ENCODE data around the gene LIN7C.

LIN7C gene

GRCh38 chr11:27462543-27462942 is 44.0 kb downstream of the LIN7C start (continued):
- TF ChIP-seq ESRRG (CRISPR knock-in tag; IDR thresholded peaks at IDR 0.05), result no peak
- TF ChIP-seq OSR1 (CRISPR knock-in tag; IDR thresholded peaks at IDR 0.05), result no peak
- no peak for TF ChIP-seq ZNF70 (CRISPR knock-in tag; IDR thresholded peaks at IDR 0.05)

GRCh38 chr11:27460158-27460978 is 46.2 kb downstream of the LIN7C start:
- ATAC-seq, result no peak
- TF ChIP-seq GLIS3 (CRISPR knock-in tag; IDR thresholded peaks at IDR 0.05) (no peak), ZNF565 (CRISPR knock-in tag; conservative IDR thresholded peaks at IDR 0.05; ENCODE audit: low read depth) (no peak), POU6F1 (CRISPR knock-in tag; IDR thresholded peaks at IDR 0.05; ENCODE audit: borderline replicate concordance, low read depth) (no peak), ZFP3 (CRISPR knock-in tag; IDR thresholded peaks at IDR 0.05) (no peak), CREB5 (CRISPR knock-in tag; IDR thresholded peaks at IDR 0.05; ENCODE audit: low read depth) (no peak), ZC3H10 (CRISPR knock-in tag; IDR thresholded peaks at IDR 0.05) (no peak), ARNTL (CRISPR knock-in tag; IDR thresholded peaks at IDR 0.05; ENCODE audit: borderline replicate concordance, low read depth) (no peak), ISL1 (CRISPR knock-in tag; IDR thresholded peaks at IDR 0.05) (no peak), OSR1 (CRISPR knock-in tag; IDR thresholded peaks at IDR 0.05) (no peak), CSRNP3 (CRISPR knock-in tag; IDR thresholded peaks at IDR 0.05) (no peak), TCF4 (CRISPR knock-in tag; IDR thresholded peaks at IDR 0.05; ENCODE audit: borderline replicate concordance) (no peak), PPARA (CRISPR knock-in tag; IDR thresholded peaks at IDR 0.05; ENCODE audit: borderline replicate concordance) (no peak), RARB (CRISPR knock-in tag; IDR thresholded peaks at IDR 0.05) (no peak)

GRCh38 chr11:27459191-27459590 is 47.4 kb downstream of the LIN7C start:
- TF ChIP-seq CSDC2 (CRISPR knock-in tag; IDR thresholded peaks at IDR 0.05) (no peak), ESRRG (CRISPR knock-in tag; IDR thresholded peaks at IDR 0.05) (no peak), PATZ1 (CRISPR knock-in tag; IDR thresholded peaks at IDR 0.05; ENCODE audit: borderline replicate concordance) (no peak), CSRNP3 (CRISPR knock-in tag; IDR thresholded peaks at IDR 0.05) (no peak), TCF4 (CRISPR knock-in tag; IDR thresholded peaks at IDR 0.05; ENCODE audit: borderline replicate concordance) (no peak), ISL1 (CRISPR knock-in tag; IDR thresholded peaks at IDR 0.05) (no peak), BACH2 (CRISPR knock-in tag; IDR thresholded peaks at IDR 0.05; ENCODE audit: borderline replicate concordance) (no peak), ZC3H10 (CRISPR knock-in tag; IDR thresholded peaks at IDR 0.05) (no peak), PPARA (CRISPR knock-in tag; IDR thresholded peaks at IDR 0.05; ENCODE audit: borderline replicate concordance) (no peak), SNAI2 (CRISPR knock-in tag; IDR thresholded peaks at IDR 0.05) (no peak), TOX (CRISPR knock-in tag; IDR thresholded peaks at IDR 0.05; ENCODE audit: borderline replicate concordance) (no peak), ZNF565 (CRISPR knock-in tag; conservative IDR thresholded peaks at IDR 0.05; ENCODE audit: low read depth) (no peak)
- ATAC-seq, result no peak

Measured in SK-N-SH treated with all-trans-retinoic acid at 6 μM for 48 hours (cell line).